Middle frontal gyrus (tissue), 1 donor: Measurements from ENCODE around the gene DHDDS.

ENCODE experiments used
- DNase-seq: peaks from one replicate; pipeline ENCODE4 v3.0.0-alpha.2; 2015; ENCODE audit warnings: low spot score; ENCODE audit errors: extremely low spot score

Gene DHDDS

GRCh38 chr1:26417111-26417759 is 14.9 kb upstream of the DHDDS start:
- DNase-seq = peak; percentile 10

DNA sequence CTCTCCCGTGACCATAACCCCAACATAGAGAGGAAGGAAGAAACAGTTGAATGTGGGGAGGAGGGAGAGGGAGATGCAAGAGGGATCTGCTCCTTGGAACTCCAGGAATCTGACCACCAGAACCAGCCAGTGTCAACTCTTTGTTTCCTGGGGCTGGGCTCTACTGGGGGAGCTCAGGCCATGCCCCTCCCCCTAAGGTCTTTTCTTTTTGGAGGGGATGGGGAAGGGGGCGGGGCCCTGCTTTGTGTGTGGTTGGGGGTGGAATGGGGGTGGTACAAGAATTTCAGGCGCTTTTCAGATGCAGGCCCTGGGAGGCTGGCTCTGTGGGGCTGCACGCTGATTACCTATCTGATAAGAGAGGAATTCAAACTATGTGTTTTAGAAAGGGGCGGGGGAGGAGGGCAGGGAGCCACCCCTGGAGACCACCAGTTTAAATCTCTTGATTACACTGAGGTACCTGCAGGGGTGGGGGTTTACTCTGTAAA is 13.2 kb upstream of the DHDDS start:
- no peak for DNase-seq

DNA sequence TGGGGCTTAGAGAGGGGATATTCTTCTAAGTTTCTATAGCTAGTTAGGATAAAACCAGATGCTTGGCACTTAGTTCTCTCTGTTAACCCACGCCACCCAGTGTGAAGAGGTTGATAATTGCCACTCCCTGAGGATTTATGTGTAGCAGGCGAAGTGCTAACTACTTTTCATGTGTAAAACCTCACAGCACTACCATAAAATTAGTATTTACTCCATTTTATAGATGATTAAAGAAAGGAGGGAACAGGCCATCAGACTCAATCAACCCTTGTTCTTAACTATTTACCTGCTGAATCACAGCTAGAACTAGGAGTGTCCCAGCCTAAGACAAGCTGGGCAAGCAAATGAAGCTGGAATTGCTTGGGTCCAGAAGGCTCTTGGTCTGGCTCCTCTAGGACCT is 12.6 kb upstream of the DHDDS start:
- no peak for DNase-seq

DNA sequence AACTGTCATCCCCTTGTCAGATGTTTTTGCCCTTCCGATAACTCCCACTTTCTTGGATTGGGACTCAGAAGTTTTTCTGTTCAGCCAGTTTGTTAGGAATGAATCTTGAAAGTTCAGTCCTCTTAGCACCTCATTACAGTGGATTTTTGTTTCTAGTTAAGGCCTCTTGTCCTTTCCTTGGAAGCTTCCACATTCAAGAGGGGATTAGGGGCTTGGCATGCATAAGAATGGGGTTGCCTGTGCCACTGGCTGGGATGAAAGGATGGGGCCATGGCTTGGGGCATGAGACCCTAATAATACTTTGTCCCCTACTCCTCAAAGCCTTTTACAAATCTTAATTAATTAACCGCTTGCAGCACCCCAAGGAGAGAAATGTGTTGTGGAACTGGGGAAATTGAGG is 2.4 kb upstream of the DHDDS start:
- no peak for DNase-seq

DNA sequence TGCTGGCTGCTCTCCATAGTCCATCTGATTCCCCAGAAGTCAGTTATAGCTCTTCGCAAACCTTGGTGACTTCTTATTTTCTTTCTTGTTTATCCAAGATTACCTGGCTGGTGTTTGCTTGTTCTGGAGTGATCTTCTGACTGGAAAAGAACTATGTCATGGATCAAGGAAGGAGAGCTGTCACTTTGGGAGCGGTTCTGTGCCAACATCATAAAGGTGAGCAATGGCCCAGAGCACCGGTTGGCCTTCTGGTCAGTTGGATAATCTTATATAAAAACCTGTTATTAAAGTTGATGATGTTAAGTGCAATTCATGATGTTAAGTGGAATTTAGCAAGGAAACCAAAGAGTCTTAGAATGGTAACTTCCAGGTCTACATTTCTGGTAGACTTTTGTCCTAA is 672 bp downstream of the DHDDS start:
- no peak for DNase-seq

DNA sequence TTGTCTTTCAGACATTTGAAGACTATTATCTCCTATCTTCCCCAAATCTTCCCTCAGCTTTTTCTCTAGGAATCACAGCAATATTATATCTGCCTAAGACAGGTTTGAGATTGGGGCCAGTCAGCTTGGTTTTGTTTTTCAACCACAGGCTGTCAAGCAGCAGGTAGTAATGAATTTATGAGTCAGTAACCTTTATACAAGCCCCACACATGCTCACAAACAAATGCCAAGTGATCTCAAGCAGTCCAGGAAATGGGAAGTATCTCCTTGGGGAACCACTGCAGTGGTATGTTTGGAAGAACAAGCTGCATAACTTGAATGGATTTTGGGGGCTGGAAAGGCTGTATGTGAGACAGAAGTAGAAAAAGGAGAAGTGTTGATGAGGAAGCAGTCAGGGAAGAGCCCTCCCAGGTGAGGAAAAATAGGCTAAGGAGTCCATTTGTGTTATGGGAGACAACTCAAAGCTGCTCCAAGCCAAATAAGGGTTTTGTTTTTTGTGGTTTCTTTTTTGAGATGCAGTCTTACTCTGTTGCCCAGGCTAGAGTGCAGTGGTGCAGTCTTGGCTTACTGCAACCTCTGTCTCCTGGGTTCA is 2.1 kb downstream of the DHDDS start:
- no peak for DNase-seq

DNA sequence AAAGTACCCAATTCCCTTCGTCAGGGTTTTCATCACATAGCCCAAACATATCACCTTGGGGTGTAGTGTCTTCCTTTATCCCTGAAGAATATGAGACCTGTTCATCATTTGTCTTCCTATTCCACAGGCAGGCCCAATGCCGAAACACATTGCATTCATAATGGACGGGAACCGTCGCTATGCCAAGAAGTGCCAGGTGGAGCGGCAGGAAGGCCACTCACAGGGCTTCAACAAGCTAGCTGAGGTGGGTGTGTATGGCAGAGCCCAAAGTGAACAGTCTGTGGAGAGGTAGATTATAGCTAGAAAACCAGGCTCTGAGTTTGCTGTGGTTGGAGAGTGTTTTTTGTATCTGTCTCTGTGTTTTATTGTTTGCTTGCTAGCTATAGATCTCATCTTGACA is 5.9 kb downstream of the DHDDS start:
- DNase-seq = no peak

DNA sequence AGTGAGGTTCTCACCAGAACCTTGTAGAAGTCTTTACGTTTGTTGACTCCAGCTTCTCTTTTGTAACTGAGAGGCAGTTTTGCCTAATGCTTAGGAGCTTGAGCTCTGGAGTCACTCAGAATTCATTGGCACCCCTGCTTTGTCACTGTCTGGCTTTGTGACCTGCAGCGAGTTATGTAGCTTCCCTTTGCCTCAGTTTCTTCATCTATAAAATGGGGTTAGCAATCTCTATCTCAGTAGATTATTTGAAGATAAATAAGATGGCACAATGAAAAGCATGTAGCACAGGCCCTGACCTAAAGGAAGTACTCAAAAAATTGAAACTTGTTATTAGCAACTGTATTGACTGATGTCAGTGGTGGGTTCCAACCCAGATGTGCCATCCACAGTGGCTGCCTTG is 8.1 kb downstream of the DHDDS start:
- no peak for DNase-seq

DNA sequence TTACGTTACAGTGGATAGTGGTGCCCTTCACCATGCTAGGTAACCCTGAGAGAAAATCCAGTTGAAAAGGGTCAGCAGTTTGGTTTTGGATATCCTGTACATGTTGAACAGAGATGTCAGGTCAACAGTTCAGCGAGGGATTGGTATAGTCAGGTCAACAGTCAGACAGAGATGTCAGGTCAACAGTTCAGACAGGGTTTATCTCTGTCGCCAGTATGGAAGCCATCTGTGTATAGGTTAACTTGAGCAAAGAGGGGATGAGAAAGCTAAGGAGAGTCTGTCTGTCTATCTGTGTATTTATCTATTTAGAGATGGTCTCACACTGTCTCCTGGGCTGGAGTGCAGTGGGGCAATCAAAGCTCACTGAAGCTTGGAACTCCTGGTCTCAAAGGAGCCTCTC is 17.7 kb downstream of the DHDDS start:
- no peak for DNase-seq

DNA sequence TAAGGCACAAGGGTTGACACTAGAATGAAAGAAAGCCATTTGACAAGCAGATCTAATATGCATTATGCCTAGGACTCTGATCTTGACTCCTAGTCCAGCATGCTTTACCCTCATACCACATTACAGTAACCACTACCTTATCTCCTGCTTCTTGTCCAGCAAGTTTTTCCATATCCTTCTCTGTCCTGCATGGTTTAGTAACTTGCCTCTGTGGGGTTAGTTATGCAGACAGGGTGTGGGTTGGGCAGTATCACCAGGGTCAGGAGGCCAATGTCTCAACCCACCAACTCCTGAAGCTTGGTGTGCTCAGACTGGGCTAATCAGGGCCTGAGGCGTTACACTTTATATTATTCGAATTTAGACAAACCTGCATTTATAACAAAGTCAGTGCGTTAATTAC is 18.8 kb downstream of the DHDDS start:
- DNase-seq = no peak

GRCh38 chr1:26452459-26453183 is 20.5 kb downstream of the DHDDS start:
- DNase-seq = no peak

DNA sequence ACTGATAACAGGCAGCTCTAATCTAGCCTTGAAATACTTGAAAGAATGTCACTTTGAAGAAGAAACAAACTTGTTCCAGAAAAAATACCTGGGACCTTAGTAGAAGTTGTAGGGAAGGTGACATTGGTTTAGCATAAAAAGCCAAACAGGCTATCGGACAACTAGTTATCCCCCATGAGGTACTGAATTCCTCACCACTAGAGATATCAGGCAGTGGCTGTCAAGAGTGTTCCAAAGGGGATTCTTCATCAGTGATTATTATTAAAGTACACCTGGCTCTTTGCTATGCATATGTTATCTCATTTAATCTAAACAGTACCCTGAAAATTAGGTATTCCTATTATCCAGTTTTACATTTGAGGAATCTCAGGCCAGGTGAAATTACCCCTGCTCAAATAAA is 27.0 kb downstream of the DHDDS start:
- no peak for DNase-seq

GRCh38 chr1:26459573-26460031 is 27.5 kb downstream of the DHDDS start:
- DNase-seq = no peak

- DNase-seq = no peak
Observed at GRCh38 chr1:26468911-26469310, 36.8 kb downstream of the DHDDS start.

DNA sequence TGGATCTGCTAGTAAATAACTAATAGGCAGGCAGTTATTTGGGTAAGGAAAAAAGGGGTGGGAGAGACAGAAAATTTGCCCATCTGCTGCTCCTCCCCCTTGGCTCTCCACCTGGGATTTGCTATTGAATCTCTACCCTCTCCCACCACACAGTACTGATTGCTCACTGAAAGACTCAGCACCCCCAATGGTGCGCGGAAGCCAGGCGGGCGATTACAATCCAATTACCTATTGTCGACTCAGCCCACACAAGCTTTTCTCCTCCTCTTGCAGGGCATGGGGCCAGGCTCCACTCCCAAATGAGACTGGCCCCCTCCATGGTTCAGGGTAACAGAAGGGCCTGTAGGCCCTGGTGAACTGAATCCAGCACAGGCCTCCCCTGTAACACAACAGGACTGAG is 37.4 kb downstream of the DHDDS start:
- DNase-seq = no peak

- no peak for DNase-seq
Observed at GRCh38 chr1:26470878-26471497, 38.9 kb downstream of the DHDDS start.

- peak; percentile 47 for DNase-seq
Observed at GRCh38 chr1:26471498-26472319, 39.6 kb downstream of the DHDDS start.

DNA sequence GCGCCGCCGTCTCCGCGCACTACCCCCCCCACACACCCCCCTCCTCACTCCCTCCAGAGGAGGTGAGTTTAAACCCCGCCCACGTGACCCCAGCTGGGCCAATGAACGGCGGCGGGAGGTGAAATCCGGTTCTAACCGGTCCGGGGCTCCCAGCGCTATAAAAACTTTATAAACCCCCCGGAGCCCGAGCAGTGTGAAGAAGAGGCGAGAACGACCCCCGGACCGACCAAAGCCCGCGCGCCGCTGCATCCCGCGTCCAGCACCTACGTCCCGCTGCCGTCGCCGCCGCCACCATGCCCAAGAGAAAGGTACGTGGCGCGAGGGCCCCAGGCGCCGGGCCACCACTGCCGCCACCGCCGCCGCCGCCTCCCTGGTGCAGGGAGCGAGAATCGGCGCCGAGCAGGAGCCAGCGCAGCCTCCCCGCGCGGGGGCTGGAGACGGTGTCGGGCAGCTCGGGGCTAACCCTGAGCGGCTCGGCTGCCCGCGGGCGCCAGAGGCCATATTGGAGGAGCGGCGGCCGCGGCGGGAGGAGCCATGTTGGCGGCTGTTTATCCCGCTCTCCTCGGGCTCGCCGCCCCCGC is 40.3 kb downstream of the DHDDS start, which contains the start of gene HMGN2:
TSS of gene HMGN2 (plus strand) at position 121 of the 581 bp plus-strand sequence. CDS start at position 294, 173 bp downstream.
- peak; percentile 84 for DNase-seq

- peak; percentile 88 for DNase-seq
Observed at GRCh38 chr1:26472901-26473845, 41.1 kb downstream of the DHDDS start.

GRCh38 chr1:26474818-26475217 is 42.7 kb downstream of the DHDDS start:
- DNase-seq = no peak
